ENCODE measurements around the gene PDCD6IP.

- TF ChIP-seq POLR2AphosphoS5 (IDR thresholded peaks at IDR 0.05) = no peak
- no peak for TF ChIP-seq POLR2A (IDR thresholded peaks at IDR 0.05)
Measured at GRCh38 chr3:33789183-33789954, 9.1 kb upstream of the PDCD6IP start.
